Neural cell (in vitro differentiated cells): Measurements from ENCODE around the gene ACER2. TPM values are rescaled to one million over a fixed set of nuclear protein-coding genes. Genes with fewer than 3 reads are reported as not detected.

ENCODE experiments used
- H2AFZ ChIP-seq: fragments of 200-600, 300-800 bp; sonication (generic), shearing (Covaris generic); 2 replicates; pipeline ENCODE4 v1.6.0; 2014; ENCODE audit warnings: low read depth, mild to moderate bottlenecking, antibody characterized with exemption, low read length, moderate library complexity
- H3F3A ChIP-seq: fragments of 200-600 bp; shearing (Covaris generic); 2 replicates; pipeline ENCODE4 v1.6.1; 2016; ENCODE audit warnings: mild to moderate bottlenecking, moderate library complexity, mixed read lengths, antibody characterized with exemption, low read length; ENCODE audit not compliant: insufficient read depth, poor library complexity, severe bottlenecking
- H3K27ac ChIP-seq: fragments of 200-600, 300-800 bp; sonication (generic), shearing (Covaris generic); 2 replicates; pipeline ENCODE4 v1.5.1; 2014; ENCODE audit warnings: mild to moderate bottlenecking, low read length, moderate library complexity
- H3K27me3 ChIP-seq: fragments of 300-800, 200-600 bp; sonication (generic), shearing (Covaris generic); 2 replicates; pipeline ENCODE4 v1.6.0; 2014; ENCODE audit warnings: mild to moderate bottlenecking, low read depth, low read length, moderate library complexity; ENCODE audit not compliant: insufficient read depth
- H3K36me3 ChIP-seq: fragments of 300-800, 200-600 bp; sonication (generic), shearing (Covaris generic); 2 replicates; pipeline ENCODE4 v1.5.1; 2014; ENCODE audit warnings: mild to moderate bottlenecking, antibody characterized with exemption, low read length, moderate library complexity; ENCODE audit not compliant: insufficient read depth
- H3K4me2 ChIP-seq: fragments of 300-800, 200-600 bp; sonication (generic), shearing (Covaris generic); 2 replicates; pipeline ENCODE4 v1.6.0; 2014; ENCODE audit warnings: mild to moderate bottlenecking, low read length
- H3K4me3 ChIP-seq: fragments of 300-800, 200-600 bp; sonication (generic), shearing (Covaris generic); 2 replicates; pipeline ENCODE4 v1.5.1; 2014; ENCODE audit warnings: mild to moderate bottlenecking, low read length, moderate library complexity
- H3K79me2 ChIP-seq: fragments of 200-600 bp; shearing (Covaris generic); replicated peaks from 2 replicates; pipeline ENCODE4 v1.6.0; 2014; ENCODE audit warnings: mild to moderate bottlenecking, low read length, moderate library complexity; ENCODE audit not compliant: insufficient read depth
- H3K9ac ChIP-seq: fragments of 300-800, 200-600 bp; sonication (generic), shearing (Covaris generic); 2 replicates; pipeline ENCODE4 v1.6.1; 2016; ENCODE audit warnings: mild to moderate bottlenecking, low read length, mixed read lengths
- H3K9me2 ChIP-seq: fragments of 200-600 bp; shearing (Covaris generic); 2 replicates; pipeline ENCODE4 v1.6.1; 2016; ENCODE audit warnings: mild to moderate bottlenecking, low read length, mixed read lengths; ENCODE audit not compliant: insufficient read depth
- H3K9me3 ChIP-seq: fragments of 200-600, 300-800 bp; sonication (generic), shearing (Covaris generic); 2 replicates; pipeline ENCODE4 v1.6.1; 2016; ENCODE audit warnings: mild to moderate bottlenecking, mixed run types, low read length, moderate library complexity, mixed read lengths
- H4K20me1 ChIP-seq: fragments of 200-600 bp; shearing (Covaris generic); 2 replicates; pipeline ENCODE4 v1.6.1; 2016; ENCODE audit warnings: mild to moderate bottlenecking, mixed run types; ENCODE audit not compliant: insufficient read depth
- EP300 ChIP-seq: fragments of 450-650 bp; conservative IDR thresholded peaks from 2 replicates; pipeline ENCODE4 v1.6.1; 2014; ENCODE audit warnings: antibody characterized with exemption, mild to moderate bottlenecking, moderate library complexity; ENCODE audit not compliant: poor library complexity, severe bottlenecking
- EZH2 ChIP-seq: fragments of 200-600, 300-800 bp; shearing (Covaris generic), sonication (generic); IDR thresholded peaks from 2 replicates; pipeline ENCODE4 v1.6.1; 2014; ENCODE audit warnings: antibody characterized with exemption, low read length, borderline replicate concordance, mild to moderate bottlenecking; ENCODE audit not compliant: insufficient read depth, poor library complexity, severe bottlenecking
- MXI1 ChIP-seq: fragments of 450-650 bp; conservative IDR thresholded peaks from 2 replicates; pipeline ENCODE4 v1.6.1; 2014; ENCODE audit warnings: antibody characterized with exemption, mild to moderate bottlenecking; ENCODE audit not compliant: poor library complexity, severe bottlenecking
- POLR2AphosphoS5 ChIP-seq: IDR thresholded peaks from 2 replicates; pipeline ENCODE4 v1.6.1; 2012
- RAD21 ChIP-seq: fragments of 450-650 bp; conservative IDR thresholded peaks from 2 replicates; pipeline ENCODE4 v1.6.1; 2014; ENCODE audit warnings: antibody characterized with exemption, mild to moderate bottlenecking, moderate library complexity
- SMC3 ChIP-seq: fragments of 450-650 bp; conservative IDR thresholded peaks from 2 replicates; pipeline ENCODE4 v1.6.1; 2014; ENCODE audit warnings: antibody characterized with exemption, mild to moderate bottlenecking, moderate library complexity; ENCODE audit not compliant: poor library complexity
- TAF1 ChIP-seq: IDR thresholded peaks from 2 replicates; pipeline ENCODE4 v1.6.1; 2012; ENCODE audit warnings: low read depth
- polyA plus RNA-seq: library from polyadenylated mRNA; depleted of rRNA; stranded (reverse); fragments of >200 nt; gene quantifications from 2 replicates; pipeline ENCODE4 v1.2.3, GENCODE V29; 2014
- TF ChIP-seq, protein P1 (sequence below): IDR thresholded peaks from 2 replicates; pipeline ENCODE4 v1.6.1; 2012; ENCODE audit warnings: borderline replicate concordance
- TF ChIP-seq, protein P2 (sequence below): fragments of 450-650 bp; IDR thresholded peaks from 2 replicates; pipeline ENCODE4 v1.5.1; 2014; ENCODE audit warnings: antibody characterized with exemption, mild to moderate bottlenecking, moderate library complexity; ENCODE audit not compliant: poor library complexity, severe bottlenecking

ACER2 gene
- polyA plus RNA-seq, 1 donor from 2014 or later: 3.0 TPM

GRCh38 chr9:19488721-19489120 lies 79.9 kb downstream of the ACER2 start:
- Histone ChIP-seq H3K36me3 (no peaks in the 10 kb centered on the region), H4K20me1 (no peaks in the 10 kb centered on the region), H3K4me2 (no peak overlapping the region), H3K27ac (no peak overlapping the region), H2AFZ (no peak overlapping the region), H3K9ac (no peak overlapping the region), H3K9me2 (no peaks in the 10 kb centered on the region), H3K79me2 (no peaks in the 10 kb centered on the region), H3K27me3 (no peaks in the 10 kb centered on the region), H3K9me3 (no peaks in the 10 kb centered on the region), H3F3A (no peaks in the 10 kb centered on the region), H3K4me3 (no peak overlapping the region)
- TF ChIP-seq MXI1: no peak

GRCh38 chr9:19490269-19490668 lies 81.5 kb downstream of the ACER2 start:
- Histone ChIP-seq H3K9ac (no peak overlapping the region), H2AFZ (no peak overlapping the region)

DNA sequence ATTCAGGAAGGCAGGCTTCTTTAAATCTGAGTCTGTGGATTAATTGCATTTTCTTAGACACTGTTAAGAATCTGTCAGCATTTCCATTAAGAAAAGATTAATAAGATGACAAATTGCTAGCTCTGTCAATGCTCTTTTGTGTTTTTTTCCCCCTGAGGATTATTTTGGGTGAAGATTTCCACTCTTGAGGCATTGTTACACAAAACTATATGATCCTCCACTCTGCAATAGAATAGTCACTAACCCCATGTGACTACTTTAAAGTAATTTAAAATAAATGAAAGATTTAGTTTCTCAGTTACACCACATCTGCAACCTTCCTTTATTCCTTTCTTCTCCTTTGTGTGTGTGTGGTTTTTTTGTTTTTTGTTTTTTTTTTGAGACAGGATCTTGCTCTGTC lies 82.0 kb downstream of the ACER2 start:
- no peak overlapping the region for H3K9ac ChIP-seq
- no peak overlapping the region for H2AFZ ChIP-seq
- no peaks in the 10 kb centered on the region for H4K20me1 ChIP-seq
- no peaks in the 10 kb centered on the region for H3K9me2 ChIP-seq
- H3K27me3 ChIP-seq: no peaks in the 10 kb centered on the region
- no peaks in the 10 kb centered on the region for H3F3A ChIP-seq
- H3K9me3 ChIP-seq: no peaks in the 10 kb centered on the region
- no peak overlapping the region for H3K4me3 ChIP-seq
- no peaks in the 10 kb centered on the region for H3K36me3 ChIP-seq
- H3K27ac ChIP-seq: no peak overlapping the region
- H3K4me2 ChIP-seq: no peak overlapping the region
- H3K79me2 ChIP-seq: no peaks in the 10 kb centered on the region
- TF ChIP-seq, protein P1, sequence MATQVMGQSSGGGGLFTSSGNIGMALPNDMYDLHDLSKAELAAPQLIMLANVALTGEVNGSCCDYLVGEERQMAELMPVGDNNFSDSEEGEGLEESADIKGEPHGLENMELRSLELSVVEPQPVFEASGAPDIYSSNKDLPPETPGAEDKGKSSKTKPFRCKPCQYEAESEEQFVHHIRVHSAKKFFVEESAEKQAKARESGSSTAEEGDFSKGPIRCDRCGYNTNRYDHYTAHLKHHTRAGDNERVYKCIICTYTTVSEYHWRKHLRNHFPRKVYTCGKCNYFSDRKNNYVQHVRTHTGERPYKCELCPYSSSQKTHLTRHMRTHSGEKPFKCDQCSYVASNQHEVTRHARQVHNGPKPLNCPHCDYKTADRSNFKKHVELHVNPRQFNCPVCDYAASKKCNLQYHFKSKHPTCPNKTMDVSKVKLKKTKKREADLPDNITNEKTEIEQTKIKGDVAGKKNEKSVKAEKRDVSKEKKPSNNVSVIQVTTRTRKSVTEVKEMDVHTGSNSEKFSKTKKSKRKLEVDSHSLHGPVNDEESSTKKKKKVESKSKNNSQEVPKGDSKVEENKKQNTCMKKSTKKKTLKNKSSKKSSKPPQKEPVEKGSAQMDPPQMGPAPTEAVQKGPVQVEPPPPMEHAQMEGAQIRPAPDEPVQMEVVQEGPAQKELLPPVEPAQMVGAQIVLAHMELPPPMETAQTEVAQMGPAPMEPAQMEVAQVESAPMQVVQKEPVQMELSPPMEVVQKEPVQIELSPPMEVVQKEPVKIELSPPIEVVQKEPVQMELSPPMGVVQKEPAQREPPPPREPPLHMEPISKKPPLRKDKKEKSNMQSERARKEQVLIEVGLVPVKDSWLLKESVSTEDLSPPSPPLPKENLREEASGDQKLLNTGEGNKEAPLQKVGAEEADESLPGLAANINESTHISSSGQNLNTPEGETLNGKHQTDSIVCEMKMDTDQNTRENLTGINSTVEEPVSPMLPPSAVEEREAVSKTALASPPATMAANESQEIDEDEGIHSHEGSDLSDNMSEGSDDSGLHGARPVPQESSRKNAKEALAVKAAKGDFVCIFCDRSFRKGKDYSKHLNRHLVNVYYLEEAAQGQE: no peak
- TF ChIP-seq EZH2 (no peak), RAD21 (no peak)
- TF ChIP-seq, protein P2, sequence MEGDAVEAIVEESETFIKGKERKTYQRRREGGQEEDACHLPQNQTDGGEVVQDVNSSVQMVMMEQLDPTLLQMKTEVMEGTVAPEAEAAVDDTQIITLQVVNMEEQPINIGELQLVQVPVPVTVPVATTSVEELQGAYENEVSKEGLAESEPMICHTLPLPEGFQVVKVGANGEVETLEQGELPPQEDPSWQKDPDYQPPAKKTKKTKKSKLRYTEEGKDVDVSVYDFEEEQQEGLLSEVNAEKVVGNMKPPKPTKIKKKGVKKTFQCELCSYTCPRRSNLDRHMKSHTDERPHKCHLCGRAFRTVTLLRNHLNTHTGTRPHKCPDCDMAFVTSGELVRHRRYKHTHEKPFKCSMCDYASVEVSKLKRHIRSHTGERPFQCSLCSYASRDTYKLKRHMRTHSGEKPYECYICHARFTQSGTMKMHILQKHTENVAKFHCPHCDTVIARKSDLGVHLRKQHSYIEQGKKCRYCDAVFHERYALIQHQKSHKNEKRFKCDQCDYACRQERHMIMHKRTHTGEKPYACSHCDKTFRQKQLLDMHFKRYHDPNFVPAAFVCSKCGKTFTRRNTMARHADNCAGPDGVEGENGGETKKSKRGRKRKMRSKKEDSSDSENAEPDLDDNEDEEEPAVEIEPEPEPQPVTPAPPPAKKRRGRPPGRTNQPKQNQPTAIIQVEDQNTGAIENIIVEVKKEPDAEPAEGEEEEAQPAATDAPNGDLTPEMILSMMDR: no peak

More at GRCh38 chr9:19490269-19490668, 81.5 kb downstream of the ACER2 start:
- H3K9me3 ChIP-seq: no peaks in the 10 kb centered on the region
- H3K4me2 ChIP-seq: no peak overlapping the region
- H3K79me2 ChIP-seq: no peaks in the 10 kb centered on the region
- TF ChIP-seq, protein P2: no peak
- TF ChIP-seq POLR2AphosphoS5 (no peak), TAF1 (no peak), EZH2 (no peak), SMC3 (no peak), RAD21 (no peak), MXI1 (no peak), EP300 (no peak)
- TF ChIP-seq, protein P1: no peak
- H3K9me2 ChIP-seq: no peaks in the 10 kb centered on the region
- no peaks in the 10 kb centered on the region for H3K36me3 ChIP-seq
- H3K27me3 ChIP-seq: no peaks in the 10 kb centered on the region
- H3K4me3 ChIP-seq: no peak overlapping the region
- H3F3A ChIP-seq: no peaks in the 10 kb centered on the region
- no peak overlapping the region for H3K27ac ChIP-seq
- no peaks in the 10 kb centered on the region for H4K20me1 ChIP-seq
